H9 (cell line): ENCODE measurements around the gene NSMF. TPM values are rescaled to one million over a fixed set of nuclear protein-coding genes. Genes with fewer than 3 reads are reported as not detected.

Source experiments
- DNase-seq: peaks from one replicate; pipeline ENCODE4 v3.0.0-alpha.2; 2017
- H2AFZ ChIP-seq: one replicate; pipeline ENCODE4 v1.6.1; 2013; ENCODE audit warnings: mild to moderate bottlenecking, low read length, control low read depth, moderate library complexity
- H2AK5ac ChIP-seq: 2 replicates; pipeline ENCODE4 v1.6.1; 2013; ENCODE audit warnings: low read length, control low read depth, mixed read lengths; ENCODE audit not compliant: insufficient read length
- H2BK120ac ChIP-seq: one replicate; pipeline ENCODE4 v1.6.1; 2013; ENCODE audit warnings: low read depth, mild to moderate bottlenecking, low read length, control low read depth, inconsistent platforms; ENCODE audit not compliant: poor library complexity, severe bottlenecking
- H2BK12ac ChIP-seq: 2 replicates; pipeline ENCODE4 v1.6.1; 2013; ENCODE audit warnings: low read length, control low read depth, mixed read lengths, low read depth; ENCODE audit not compliant: insufficient read length
- H2BK15ac ChIP-seq: 2 replicates; pipeline ENCODE4 v1.6.1; 2013; ENCODE audit warnings: low read depth, low read length, control low read depth
- H2BK20ac ChIP-seq: one replicate; pipeline ENCODE4 v1.6.1; 2013; ENCODE audit warnings: low read depth, mild to moderate bottlenecking, low read length, control low read depth, inconsistent platforms; ENCODE audit not compliant: poor library complexity, severe bottlenecking
- H2BK5ac ChIP-seq: 2 replicates; pipeline ENCODE4 v1.6.1; 2013; ENCODE audit warnings: low read length, control low read depth, mixed read lengths; ENCODE audit not compliant: insufficient read length
- H3K14ac ChIP-seq: 2 replicates; pipeline ENCODE4 v1.6.1; 2013; ENCODE audit warnings: low read length, control low read depth; ENCODE audit not compliant: insufficient read depth
- H3K18ac ChIP-seq: 2 replicates; pipeline ENCODE4 v1.6.1; 2013; ENCODE audit warnings: low read depth, mild to moderate bottlenecking, mixed read lengths, low read length, control low read depth; ENCODE audit not compliant: insufficient read length
- H3K23ac ChIP-seq: 2 replicates; pipeline ENCODE4 v1.6.1; 2013; ENCODE audit warnings: low read length, control low read depth, mixed read lengths, low read depth; ENCODE audit not compliant: insufficient read length
- H3K23me2 ChIP-seq: 2 replicates; pipeline ENCODE4 v1.6.1; 2013; ENCODE audit warnings: low read depth, mild to moderate bottlenecking, mixed read lengths, low read length, control low read depth; ENCODE audit not compliant: insufficient read length, poor library complexity, severe bottlenecking
- H3K27ac ChIP-seq: 2 replicates; pipeline ENCODE4 v1.5.1; 2013; ENCODE audit warnings: low read length, control low read depth, mixed read lengths, low read depth; ENCODE audit not compliant: insufficient read length
- H3K27me3 ChIP-seq: 2 replicates; pipeline ENCODE4 v1.6.1; 2013; ENCODE audit warnings: low read length, control low read depth, inconsistent platforms; ENCODE audit not compliant: insufficient read depth
- H3K4ac ChIP-seq: 2 replicates; pipeline ENCODE4 v1.6.1; 2013; ENCODE audit warnings: low read depth, mild to moderate bottlenecking, control low read depth, inconsistent platforms, low read length, moderate library complexity
- H3K4me1 ChIP-seq: 2 replicates; pipeline ENCODE4 v1.6.1; 2013; ENCODE audit warnings: low read length, control low read depth, inconsistent platforms; ENCODE audit not compliant: insufficient read depth
- H3K4me2 ChIP-seq: 2 replicates; pipeline ENCODE4 v1.6.1; 2013; ENCODE audit warnings: low read length, control low read depth, mixed read lengths; ENCODE audit not compliant: insufficient read length, insufficient read depth
- H3K56ac ChIP-seq: 2 replicates; pipeline ENCODE4 v1.6.1; 2013; ENCODE audit warnings: low read depth, mild to moderate bottlenecking, mixed read lengths, low read length, control low read depth; ENCODE audit not compliant: insufficient read length
- H3K79me1 ChIP-seq: 2 replicates; pipeline ENCODE4 v1.6.1; 2013; ENCODE audit warnings: low read depth, mild to moderate bottlenecking, moderate library complexity, low read length, control low read depth, inconsistent platforms; ENCODE audit not compliant: insufficient read depth, poor library complexity, severe bottlenecking
- H3K79me2 ChIP-seq: 2 replicates; pipeline ENCODE4 v1.6.1; 2013; ENCODE audit warnings: low read length, control low read depth, inconsistent platforms; ENCODE audit not compliant: insufficient read depth
- H3K9ac ChIP-seq: 2 replicates; pipeline ENCODE4 v1.6.1; 2013; ENCODE audit warnings: low read length, control low read depth, mixed read lengths; ENCODE audit not compliant: insufficient read length; ENCODE audit errors: extremely low read depth
- H3K9me3 ChIP-seq: one replicate; pipeline ENCODE4 v1.6.1; 2013; ENCODE audit warnings: low read depth, low read length, inconsistent platforms; ENCODE audit not compliant: control insufficient read depth
- H3T11ph ChIP-seq: one replicate; pipeline ENCODE4 v1.6.1; 2013; ENCODE audit warnings: mild to moderate bottlenecking, low read length, control low read depth, inconsistent platforms
- H4K20me1 ChIP-seq: one replicate; pipeline ENCODE4 v1.6.1; 2013; ENCODE audit not compliant: control insufficient read depth, insufficient read length, insufficient read depth
- H4K5ac ChIP-seq: 2 replicates; pipeline ENCODE4 v1.6.1; 2013; ENCODE audit warnings: low read depth, mild to moderate bottlenecking, mixed read lengths, low read length, control low read depth; ENCODE audit not compliant: insufficient read length
- H4K8ac ChIP-seq: replicated peaks from 2 replicates; pipeline ENCODE4 v1.6.1; 2013; ENCODE audit warnings: low read length, control low read depth, mixed read lengths, low read depth; ENCODE audit not compliant: insufficient read length
- H4K91ac ChIP-seq: 2 replicates; pipeline ENCODE4 v1.6.1; 2013; ENCODE audit warnings: low read depth, mild to moderate bottlenecking, moderate library complexity, mixed read lengths, low read length, control low read depth; ENCODE audit not compliant: insufficient read length
- H3K27ac Mint-ChIP-seq, 3 experiments: 2 replicates in 2 of 3; 3 replicates in 1 of 3; pipeline ENCODE4 v1.8.0; 2020 to 2021; ENCODE audit warnings: mixed read lengths in 3 of 3, mild to moderate bottlenecking in 1 of 3, moderate library complexity in 1 of 3
- H3K27me3 Mint-ChIP-seq: 2 replicates; pipeline ENCODE4 v1.8.0; 2021; ENCODE audit warnings: low read depth, mild to moderate bottlenecking, moderate library complexity, mixed read lengths
- H3K36me3 Mint-ChIP-seq, 3 experiments: 2 replicates in 2 of 3; 3 replicates in 1 of 3; pipeline ENCODE4 v1.8.0; 2020 to 2021; ENCODE audit warnings: low read depth in 3 of 3, mixed read lengths in 3 of 3; ENCODE audit not compliant: insufficient read depth in 1 of 3
- H3K4me1 Mint-ChIP-seq, 2 experiments: 2 replicates each; pipeline ENCODE4 v1.8.0; 2020; ENCODE audit warnings: mixed read lengths in 2 of 2
- H3K4me3 Mint-ChIP-seq, 2 experiments: 2 replicates in 1 of 2; 3 replicates in 1 of 2; pipeline ENCODE4 v1.8.0; 2020 to 2021; ENCODE audit warnings: mild to moderate bottlenecking in 2 of 2, mixed read lengths in 2 of 2, moderate library complexity in 1 of 2
- H3K9me3 Mint-ChIP-seq, 2 experiments: 2 replicates in 1 of 2; 3 replicates in 1 of 2; pipeline ENCODE4 v1.8.0; 2020; ENCODE audit warnings: mild to moderate bottlenecking in 2 of 2, mixed read lengths in 2 of 2, moderate library complexity in 1 of 2
- CTCF ChIP-seq: fragments of 200-600 bp; sonication (generic); conservative IDR thresholded peaks from 3 replicates; pipeline ENCODE4 v1.8.0; 2021; ENCODE audit warnings: antibody characterized with exemption, mild to moderate bottlenecking
- WGBS: extraction: QIAGEN DNeasy Blood & Tissue Kit; methylation state at CpG from one replicate; pipeline ENCODE4 v1.1.7; 2013; ENCODE audit warnings: missing lambda C conversion rate, low lambda C conversion rate, mixed read lengths; ENCODE audit not compliant: insufficient read length; ENCODE audit errors: extremely low coverage; 5-methylcytosine and 5-hydroxymethylcytosine counted together
- total RNA-seq: library from RNA; stranded (reverse); gene quantifications from 2 replicates; pipeline ENCODE4 v1.2.1, GENCODE V29; 2021

The NSMF gene
- total RNA-seq, 1 experiment from 2014 or later: 46.3 TPM

- no peaks in the 10 kb centered on the region for H3K79me2 ChIP-seq
- H3K4ac ChIP-seq: no peak overlapping the region
- Mint-ChIP-seq H3K27ac (no peak overlapping the region), H3K4me1 (no peaks in the 10 kb centered on the region), H3K36me3 (no peaks in the 10 kb centered on the region), H3K9me3 (peaks cover 2 to 19% of the 10 kb centered on the region in 2 experiments; a peak in 2 of 5 replicates), H3K27me3 (no peaks in the 10 kb centered on the region; the same call in 1 of the 2 replicates), H3K4me3 (no peak overlapping the region)
- H3K79me1 ChIP-seq: no peaks in the 10 kb centered on the region
- H3T11ph ChIP-seq: no peak overlapping the region
- H3K56ac ChIP-seq: no peak overlapping the region
- no peak overlapping the region for H3K4me2 ChIP-seq
- H2BK12ac ChIP-seq: no peak overlapping the region
- WGBS: no CpG with 5 or more reads among the region's 9 CpGs
- H3K4me1 ChIP-seq: no peaks in the 10 kb centered on the region
- H4K91ac ChIP-seq: no peak overlapping the region
- H2BK120ac ChIP-seq: no peak overlapping the region
- H2BK20ac ChIP-seq: no peak overlapping the region
- DNase-seq: no peak
- no peak overlapping the region for H4K5ac ChIP-seq
- H3K14ac ChIP-seq: no peak overlapping the region
- H3K27me3 ChIP-seq: no peaks in the 10 kb centered on the region
- no peak overlapping the region for H2AK5ac ChIP-seq
- no peak overlapping the region for H2BK15ac ChIP-seq
- H3K27ac ChIP-seq: no peak overlapping the region
- no peak overlapping the region for H3K18ac ChIP-seq
- H3K23me2 ChIP-seq: no peaks in the 10 kb centered on the region
- peaks cover 2% of the 10 kb centered on the region for H4K20me1 ChIP-seq
- no peak overlapping the region for H3K9ac ChIP-seq
- H2BK5ac ChIP-seq: no peak overlapping the region
- no peak overlapping the region for H4K8ac ChIP-seq
- no peak overlapping the region for H2AFZ ChIP-seq
- TF ChIP-seq CTCF: no peak
- no peak overlapping the region for H3K23ac ChIP-seq
- H3K9me3 ChIP-seq: no peaks in the 10 kb centered on the region
These were observed 31.5 kb upstream of the NSMF start for GRCh38 chr9:137490532-137491186.
